Activated CD4-positive, alpha-beta T cell treated with anti-CD3 and anti-CD28 coated beads for 1 hour (primary cell): ENCODE results near the gene AKAP1.
A peak's percentile ranks its signal among the peaks of the same experiment; 100 is the strongest.

ENCODE experiments used
- DNase-seq: peaks from one replicate; pipeline ENCODE4 v3.0.0-alpha.2; 2020

The AKAP1 gene

GRCh38 chr17:57106107-57106835 lies 21.2 kb downstream of the AKAP1 start:
- no peak for DNase-seq

GRCh38 chr17:57106836-57107497 lies 21.9 kb downstream of the AKAP1 start:
- DNase-seq = no peak

GRCh38 chr17:57107498-57108101 lies 22.6 kb downstream of the AKAP1 start:
- no peak for DNase-seq

GRCh38 chr17:57108671-57109392 lies 23.8 kb downstream of the AKAP1 start:
- DNase-seq = no peak

- DNase-seq = no peak
These were observed 24.5 kb downstream of the AKAP1 start for GRCh38 chr17:57109393-57110151.

GRCh38 chr17:57110152-57110542 lies 25.1 kb downstream of the AKAP1 start:
- DNase-seq = no peak

GRCh38 chr17:57110579-57111325 lies 25.7 kb downstream of the AKAP1 start:
- DNase-seq = no peak

GRCh38 chr17:57111386-57111785 lies 26.3 kb downstream of the AKAP1 start:
- DNase-seq = no peak

GRCh38 chr17:57113011-57113410 lies 28.0 kb downstream of the AKAP1 start:
- DNase-seq = no peak

- DNase-seq = no peak
These were observed 28.6 kb downstream of the AKAP1 start for GRCh38 chr17:57113656-57114055.

- peak; percentile 55 for DNase-seq
These were observed 29.1 kb downstream of the AKAP1 start for GRCh38 chr17:57114085-57114673.

- DNase-seq = no peak
These were observed 30.3 kb downstream of the AKAP1 start for GRCh38 chr17:57115377-57115776.

- DNase-seq = no peak
These were observed 30.9 kb downstream of the AKAP1 start for GRCh38 chr17:57115916-57116315.

GRCh38 chr17:57117798-57118197 lies 32.8 kb downstream of the AKAP1 start:
- DNase-seq = no peak

- DNase-seq = no peak
These were observed 35.8 kb downstream of the AKAP1 start for GRCh38 chr17:57120814-57121213.

- DNase-seq = no peak
These were observed 36.4 kb downstream of the AKAP1 start for GRCh38 chr17:57121308-57122042.

GRCh38 chr17:57124053-57124452 lies 39.0 kb downstream of the AKAP1 start:
- DNase-seq = no peak

- no peak for DNase-seq
These were observed 40.4 kb downstream of the AKAP1 start for GRCh38 chr17:57125406-57125805.

GRCh38 chr17:57125866-57126265 lies 40.8 kb downstream of the AKAP1 start:
- no peak for DNase-seq

GRCh38 chr17:57130708-57131461 lies 45.8 kb downstream of the AKAP1 start:
- peak; percentile 72 for DNase-seq
